Stimulated activated CD8-positive, alpha-beta memory T cell treated with anti-CD3 and anti-CD28 coated beads, Interleukin-15, amount 100 ng/mL, for 4 hours (primary cell): ENCODE results near the gene ZDHHC8.

Source experiments
- DNase-seq, 2 donors: peaks; one replicate each; pipeline ENCODE4 v3.0.0-alpha.2; 2020; ENCODE audit warnings: low read depth in 2 of 2

The ZDHHC8 gene

DNA sequence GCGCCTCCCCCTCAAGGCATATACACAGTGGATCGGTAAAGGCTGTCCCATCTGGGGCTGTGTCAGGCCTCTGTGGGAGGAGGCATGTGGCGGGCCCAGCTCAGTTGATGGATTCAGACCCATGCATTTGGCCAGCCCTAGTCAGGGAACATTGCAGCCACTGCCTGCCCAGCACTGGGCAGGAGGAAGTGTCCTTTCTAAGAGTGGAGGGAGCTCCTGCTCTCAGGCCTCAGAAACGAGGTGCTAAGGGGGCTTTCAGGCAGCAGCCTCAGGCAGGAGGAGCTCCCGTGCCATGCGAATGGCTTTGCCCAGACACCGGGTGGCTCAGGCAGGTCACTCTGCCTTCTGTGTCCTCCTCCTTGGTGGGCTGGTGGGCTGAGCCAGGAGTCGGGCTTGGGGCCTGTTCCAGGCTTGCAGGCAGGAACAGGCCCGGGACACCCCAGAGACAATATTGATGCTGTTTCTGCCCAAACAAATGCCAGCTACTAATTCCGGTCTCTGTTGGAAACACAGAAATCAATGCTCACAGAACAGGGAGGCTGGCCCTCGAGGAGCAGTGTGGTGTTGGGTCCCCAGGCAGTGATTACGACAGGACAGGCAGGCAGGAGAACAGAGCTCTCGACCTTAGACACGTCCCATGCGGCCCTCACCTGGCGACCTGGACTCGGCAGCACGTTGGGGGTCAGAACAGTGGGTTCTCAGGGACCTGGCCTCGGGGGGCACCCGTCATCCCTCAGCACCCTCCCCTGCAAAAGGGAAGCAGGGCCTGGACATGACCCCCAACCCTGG, 61.6 kb downstream of the ZDHHC8 start:
- DNase-seq, result no peak

DNA sequence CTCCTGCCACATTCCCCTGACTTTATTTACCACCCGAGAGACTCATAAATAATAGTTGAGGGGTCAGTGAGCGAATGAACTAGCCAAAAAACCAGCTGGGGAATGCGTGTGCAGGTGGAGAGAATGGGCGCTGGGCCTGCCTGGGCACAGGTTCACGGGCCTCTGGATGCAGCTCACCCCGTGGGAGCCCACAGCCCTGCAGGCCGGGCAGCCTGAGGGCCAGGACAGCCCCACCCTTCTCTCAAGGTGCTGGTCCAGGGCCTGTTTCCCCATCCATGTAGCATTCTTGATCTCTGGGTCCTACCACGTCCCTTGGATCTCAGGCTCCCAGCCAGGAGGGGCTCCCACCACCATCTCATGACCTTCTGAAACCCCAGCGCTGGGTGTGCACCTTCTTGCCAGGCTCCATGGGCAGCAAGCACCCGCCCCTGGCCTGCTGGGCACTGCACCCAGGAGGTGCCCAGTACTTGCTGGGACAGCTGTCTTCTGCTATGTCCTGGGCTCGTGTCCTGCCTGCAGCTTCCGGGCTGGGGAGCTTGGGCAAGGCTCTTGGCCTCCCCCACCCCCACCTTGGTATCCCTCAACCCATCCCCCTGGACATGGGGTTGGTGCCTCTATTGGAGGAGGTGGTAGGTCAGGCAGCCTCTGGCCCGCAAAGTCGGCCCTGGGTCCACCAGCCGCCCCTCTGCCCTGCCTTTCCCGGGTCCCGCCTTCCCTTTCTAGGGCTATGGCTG, 62.3 kb downstream of the ZDHHC8 start:
- no peak for DNase-seq

DNA sequence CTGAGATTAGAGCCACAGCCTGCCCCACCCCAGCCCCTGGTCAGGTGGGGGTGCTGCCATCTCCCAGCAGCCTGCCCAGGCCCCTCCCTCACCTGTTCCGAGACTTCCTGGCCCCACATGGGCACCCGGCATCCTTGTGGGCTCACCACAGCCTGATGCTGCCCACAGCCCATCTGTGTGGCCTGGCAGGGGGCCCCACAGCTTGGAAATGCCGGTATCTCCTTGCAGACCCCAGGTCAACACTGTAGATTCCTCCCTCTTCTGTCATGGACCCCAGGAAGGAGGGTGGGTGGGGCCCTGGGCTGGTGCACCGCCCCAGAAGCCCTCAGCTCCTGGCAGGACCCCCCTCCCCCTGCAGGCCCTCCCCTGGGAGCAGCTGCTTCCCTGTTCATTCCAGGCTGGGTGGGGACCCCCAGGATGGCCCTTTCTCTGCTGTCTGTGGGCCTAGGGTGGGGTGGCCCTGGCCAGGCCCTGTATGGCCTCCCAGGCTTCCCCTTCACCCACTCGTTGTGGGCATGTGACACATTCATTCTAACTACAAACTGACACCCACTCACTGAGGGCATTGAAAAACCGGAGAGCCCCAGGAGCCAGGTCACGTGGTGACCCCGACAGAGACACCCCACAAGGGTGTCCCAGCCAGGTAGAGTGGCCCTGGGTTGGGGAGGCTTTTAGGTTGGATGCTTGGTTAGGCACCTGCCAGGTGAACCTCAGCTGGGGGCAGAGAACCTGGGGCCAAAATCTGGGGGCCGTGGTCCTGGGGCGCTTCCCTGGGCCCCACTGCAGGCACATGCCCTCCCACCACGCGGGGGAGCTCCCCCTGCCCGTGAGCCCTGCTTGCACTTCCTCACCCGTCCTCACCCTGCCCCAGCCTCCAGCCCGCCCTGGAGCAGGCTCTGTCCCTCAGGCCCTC, 63.3 kb downstream of the ZDHHC8 start:
- DNase-seq, result no peak

- no peak for DNase-seq
These were observed 64.7 kb downstream of the ZDHHC8 start for GRCh38 chr22:20196094-20196842.
